Measurements from ENCODE around the gene ST6GAL1.

DNA sequence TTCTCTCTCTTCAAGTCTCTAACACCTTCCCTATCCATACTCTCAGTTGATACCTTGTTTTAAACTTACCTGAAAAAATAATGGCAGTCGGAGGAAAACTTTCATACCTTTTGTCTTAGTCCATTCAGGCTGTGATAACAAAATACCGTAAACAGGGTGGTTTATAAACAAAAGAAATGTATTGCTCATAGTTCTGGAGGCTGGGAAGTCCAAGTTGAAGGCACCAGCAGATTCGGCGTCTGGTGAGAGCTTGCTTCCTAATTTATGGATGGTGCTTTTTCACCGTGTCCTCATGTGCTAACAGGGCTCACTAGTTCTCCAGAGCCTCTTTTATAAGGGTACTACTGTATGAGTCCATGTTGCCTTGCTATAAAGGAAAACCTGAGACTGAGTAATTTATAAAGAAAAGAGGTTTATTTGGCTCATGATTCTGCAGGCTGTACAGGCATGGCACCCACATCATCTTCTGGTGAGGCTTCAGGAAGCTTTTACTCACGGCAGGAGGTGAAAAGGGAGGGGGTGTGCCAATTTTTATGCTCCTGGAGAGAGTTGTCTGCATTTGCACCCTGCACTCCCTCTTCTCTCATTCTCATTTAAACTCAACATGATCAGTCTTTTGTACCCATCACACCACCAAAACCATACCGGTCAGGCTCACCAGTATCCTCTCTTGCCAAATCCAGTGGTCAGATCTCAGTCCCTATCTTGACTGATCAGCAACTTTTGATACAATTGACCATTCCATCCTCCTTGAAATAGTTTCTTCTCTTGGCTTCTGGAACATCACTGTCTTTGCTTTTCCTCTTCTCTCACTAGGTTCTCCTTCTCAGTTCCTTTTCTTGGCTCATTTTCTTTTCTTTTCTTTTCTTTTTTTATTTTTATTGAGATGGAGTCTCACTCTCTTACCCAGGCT is 21.6 kb downstream of the ST6GAL1 start:
- TF ChIP-seq, protein P1, sequence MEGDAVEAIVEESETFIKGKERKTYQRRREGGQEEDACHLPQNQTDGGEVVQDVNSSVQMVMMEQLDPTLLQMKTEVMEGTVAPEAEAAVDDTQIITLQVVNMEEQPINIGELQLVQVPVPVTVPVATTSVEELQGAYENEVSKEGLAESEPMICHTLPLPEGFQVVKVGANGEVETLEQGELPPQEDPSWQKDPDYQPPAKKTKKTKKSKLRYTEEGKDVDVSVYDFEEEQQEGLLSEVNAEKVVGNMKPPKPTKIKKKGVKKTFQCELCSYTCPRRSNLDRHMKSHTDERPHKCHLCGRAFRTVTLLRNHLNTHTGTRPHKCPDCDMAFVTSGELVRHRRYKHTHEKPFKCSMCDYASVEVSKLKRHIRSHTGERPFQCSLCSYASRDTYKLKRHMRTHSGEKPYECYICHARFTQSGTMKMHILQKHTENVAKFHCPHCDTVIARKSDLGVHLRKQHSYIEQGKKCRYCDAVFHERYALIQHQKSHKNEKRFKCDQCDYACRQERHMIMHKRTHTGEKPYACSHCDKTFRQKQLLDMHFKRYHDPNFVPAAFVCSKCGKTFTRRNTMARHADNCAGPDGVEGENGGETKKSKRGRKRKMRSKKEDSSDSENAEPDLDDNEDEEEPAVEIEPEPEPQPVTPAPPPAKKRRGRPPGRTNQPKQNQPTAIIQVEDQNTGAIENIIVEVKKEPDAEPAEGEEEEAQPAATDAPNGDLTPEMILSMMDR (IDR thresholded peaks at IDR 0.05; ENCODE audit: insufficient read depth, low read depth, low read length): no peak
- TF ChIP-seq EZH2 (IDR thresholded peaks at IDR 0.05; ENCODE audit: insufficient read depth, low read length): no peak

All from astrocyte (in vitro differentiated cells and primary cell).